Uterus (tissue), 2 donors: ENCODE measurements around the gene PSORS1C1.

Experiments used
- POLR2A ChIP-seq, 2 donors: fragments of 450-650 bp; IDR thresholded peaks; one replicate each; pipeline ENCODE4 v1.6.1; 2016; ENCODE audit warnings: antibody characterized with exemption in 2 of 2, mild to moderate bottlenecking in 1 of 2, moderate library complexity in 1 of 2
- TF ChIP-seq, protein P1 (sequence below), 4 experiments: fragments of 200-600 bp in 2 of 4; fragments of 450-650 bp in 2 of 4; sonication (generic) in 2 of 4; IDR thresholded peaks; one replicate each; pipeline ENCODE4 v1.5.1; 2016 to 2019; ENCODE audit warnings: antibody characterized with exemption in 4 of 4, mild to moderate bottlenecking in 2 of 4, moderate library complexity in 1 of 4

DNA sequence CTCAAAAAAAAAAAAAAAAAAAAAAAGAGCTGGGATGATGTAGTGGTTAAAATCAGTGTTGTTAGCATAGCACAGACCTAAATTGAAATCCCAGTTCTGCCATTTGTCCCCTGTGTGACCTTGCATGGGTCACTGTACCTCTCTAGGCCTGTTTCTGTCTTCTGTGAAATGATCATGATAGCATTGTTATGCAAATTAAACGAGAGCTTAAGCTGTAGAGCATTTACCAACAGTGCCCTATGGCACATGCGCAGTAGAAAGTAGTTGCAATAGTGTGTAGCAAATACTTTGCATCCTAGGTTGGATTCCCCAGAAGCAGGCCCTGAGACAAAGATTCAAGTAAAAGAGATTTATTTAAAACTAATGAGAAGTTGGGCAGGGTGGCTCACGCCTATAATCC, 17.0 kb downstream of the PSORS1C1 start:
- no peak for TF ChIP-seq POLR2A (IDR thresholded peaks at IDR 0.05)
- TF ChIP-seq, protein P1, sequence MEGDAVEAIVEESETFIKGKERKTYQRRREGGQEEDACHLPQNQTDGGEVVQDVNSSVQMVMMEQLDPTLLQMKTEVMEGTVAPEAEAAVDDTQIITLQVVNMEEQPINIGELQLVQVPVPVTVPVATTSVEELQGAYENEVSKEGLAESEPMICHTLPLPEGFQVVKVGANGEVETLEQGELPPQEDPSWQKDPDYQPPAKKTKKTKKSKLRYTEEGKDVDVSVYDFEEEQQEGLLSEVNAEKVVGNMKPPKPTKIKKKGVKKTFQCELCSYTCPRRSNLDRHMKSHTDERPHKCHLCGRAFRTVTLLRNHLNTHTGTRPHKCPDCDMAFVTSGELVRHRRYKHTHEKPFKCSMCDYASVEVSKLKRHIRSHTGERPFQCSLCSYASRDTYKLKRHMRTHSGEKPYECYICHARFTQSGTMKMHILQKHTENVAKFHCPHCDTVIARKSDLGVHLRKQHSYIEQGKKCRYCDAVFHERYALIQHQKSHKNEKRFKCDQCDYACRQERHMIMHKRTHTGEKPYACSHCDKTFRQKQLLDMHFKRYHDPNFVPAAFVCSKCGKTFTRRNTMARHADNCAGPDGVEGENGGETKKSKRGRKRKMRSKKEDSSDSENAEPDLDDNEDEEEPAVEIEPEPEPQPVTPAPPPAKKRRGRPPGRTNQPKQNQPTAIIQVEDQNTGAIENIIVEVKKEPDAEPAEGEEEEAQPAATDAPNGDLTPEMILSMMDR (IDR thresholded peaks at IDR 0.05): no peak
